Stimulated activated CD8-positive, alpha-beta memory T cell treated with anti-CD3 and anti-CD28 coated beads, Interleukin-2, amount 100 ng/mL, for 1 hour (primary cell): ENCODE results near the gene WIPI1.
"Not testable (repeated sequence)": the region's sequence is repeated elsewhere in the genome, so short reads cannot be mapped to it uniquely, and the experiment has no call there.

Source experiments
- DNase-seq, 2 donors: peaks; one replicate each; pipeline ENCODE4 v3.0.0-alpha.2; 2020; ENCODE audit warnings: low read depth in 2 of 2

WIPI1 gene

GRCh38 chr17:68417317-68417716, 40.0 kb downstream of the WIPI1 start:
- DNase-seq: no peak

- not testable (repeated sequence) for DNase-seq
Measured at GRCh38 chr17:68414901-68415300, 42.4 kb downstream of the WIPI1 start.

- DNase-seq: peak in 1 of 2 donors; percentile 35
Measured at GRCh38 chr17:68413597-68414560, 43.4 kb downstream of the WIPI1 start.

GRCh38 chr17:68407656-68408055, 49.6 kb downstream of the WIPI1 start:
- DNase-seq: not testable (repeated sequence)

DNA sequence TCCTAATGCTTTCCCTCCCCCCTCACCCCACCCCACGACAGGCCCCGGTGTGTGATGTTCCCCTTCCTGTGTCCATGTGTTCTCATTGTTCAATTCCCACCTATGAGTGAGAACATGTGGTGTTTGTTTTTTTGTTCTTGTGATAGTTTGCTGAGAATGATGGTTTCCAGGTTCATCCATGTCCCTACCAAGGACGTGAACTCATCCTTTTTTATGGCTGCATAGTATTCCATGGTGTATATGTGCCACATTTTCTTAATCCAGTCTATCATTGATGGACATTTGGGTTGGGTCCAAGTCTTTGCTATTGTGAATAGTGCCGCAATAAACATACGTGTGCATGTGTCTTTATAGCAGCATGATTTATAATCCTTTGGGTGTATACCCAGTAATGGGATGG, 53.5 kb downstream of the WIPI1 start:
- DNase-seq: not testable (repeated sequence)

- no peak for DNase-seq
Measured at GRCh38 chr17:68403122-68403521, 54.2 kb downstream of the WIPI1 start.

- DNase-seq: no peak
Measured at GRCh38 chr17:68401288-68401687, 56.0 kb downstream of the WIPI1 start.

- DNase-seq: no peak
Measured at GRCh38 chr17:68400404-68400735, 56.9 kb downstream of the WIPI1 start.

GRCh38 chr17:68399638-68400403, 57.5 kb downstream of the WIPI1 start:
- no peak for DNase-seq

GRCh38 chr17:68398691-68399637, 58.3 kb downstream of the WIPI1 start:
- DNase-seq: no peak

DNA sequence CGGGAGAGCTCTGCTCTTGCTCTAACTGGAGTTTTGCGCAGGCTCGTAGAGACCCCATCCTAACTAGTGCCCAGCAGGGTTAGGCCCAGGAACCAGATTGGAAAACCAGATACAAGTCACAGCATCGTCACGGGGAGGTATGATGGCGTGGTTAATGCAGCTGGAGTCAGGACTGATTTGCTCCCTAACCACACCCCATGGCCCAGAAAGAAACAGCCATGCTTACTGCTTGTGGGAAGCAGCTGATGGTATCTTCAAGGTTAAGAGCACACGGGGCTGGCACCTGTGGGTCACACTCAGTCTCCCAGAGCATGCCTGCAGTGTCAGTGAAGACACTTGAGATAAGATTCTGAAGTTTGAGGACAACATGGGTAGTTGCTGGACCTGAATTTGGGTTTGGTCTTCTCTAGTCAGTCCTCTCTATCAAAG, 60.2 kb downstream of the WIPI1 start:
- DNase-seq: no peak

- DNase-seq: no peak
Measured at GRCh38 chr17:68396226-68397107, 60.8 kb downstream of the WIPI1 start.

DNA sequence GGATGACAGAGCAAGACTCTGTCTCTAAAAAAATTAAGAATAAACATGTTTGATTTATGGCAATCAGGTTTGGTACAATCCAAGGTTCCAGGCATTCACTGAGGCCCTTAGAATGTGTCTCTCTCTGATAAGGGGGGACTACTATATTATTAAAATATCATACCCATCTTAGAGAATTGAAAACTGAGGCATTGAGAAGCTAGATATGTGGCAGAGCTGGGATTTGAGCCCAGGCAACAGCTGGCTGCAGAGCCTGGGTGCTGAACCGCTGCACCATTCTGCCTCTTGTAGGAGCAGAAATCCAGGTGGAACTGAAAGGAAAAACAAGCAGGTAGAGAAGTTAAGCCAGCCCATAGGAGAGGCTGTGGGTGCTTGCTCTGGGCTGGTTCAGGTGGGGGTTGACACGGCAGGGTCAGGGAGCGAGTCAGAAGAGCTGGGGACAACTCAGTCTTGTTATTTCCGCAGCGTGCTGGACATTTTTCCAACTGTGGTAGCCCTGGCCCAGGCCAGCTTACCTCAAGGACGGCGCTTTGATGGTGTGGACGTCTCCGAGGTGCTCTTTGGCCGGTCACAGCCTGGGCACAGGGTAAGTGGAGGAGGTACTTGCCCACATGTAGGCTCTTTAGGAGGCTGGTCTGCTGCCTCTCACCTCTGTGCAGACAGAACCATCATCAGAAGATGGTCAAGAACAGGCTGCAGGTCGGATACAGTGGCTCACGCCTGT, 62.5 kb downstream of the WIPI1 start:
- DNase-seq: no peak

GRCh38 chr17:68391561-68392268, 65.6 kb downstream of the WIPI1 start:
- no peak for DNase-seq

DNA sequence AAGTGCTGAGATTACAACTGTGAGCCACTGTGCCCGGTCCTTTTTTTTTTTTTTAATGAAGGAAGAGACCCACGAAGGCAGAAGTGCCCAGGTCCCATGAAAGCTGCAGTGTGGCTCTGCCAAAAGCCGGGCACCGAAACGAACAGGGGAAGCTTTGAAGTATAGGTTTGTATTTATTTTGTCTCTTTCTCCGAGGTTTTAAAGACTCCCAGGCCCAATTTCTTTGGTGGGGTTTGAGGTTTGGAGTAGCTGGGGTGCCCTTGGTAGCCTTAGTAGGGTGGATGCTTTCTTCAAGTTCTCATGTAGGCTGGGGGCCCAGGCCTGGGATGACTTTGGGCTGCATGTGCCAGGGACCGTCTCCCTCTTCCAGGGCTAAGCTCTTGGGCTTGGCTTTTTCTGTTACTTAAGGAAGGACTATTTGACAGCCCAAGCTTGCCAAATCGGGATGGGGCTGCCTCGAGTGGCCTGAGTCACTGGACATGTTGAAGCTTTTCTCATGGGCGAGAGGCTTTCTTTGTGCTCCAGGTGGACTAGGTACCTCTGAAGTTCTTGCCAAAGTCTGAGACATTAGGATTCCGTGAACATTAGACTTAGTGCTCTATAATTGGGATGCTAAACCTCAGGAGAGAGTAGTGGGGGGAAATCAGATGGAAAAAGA, 66.3 kb downstream of the WIPI1 start:
- DNase-seq: no peak

- no peak for DNase-seq
Measured at GRCh38 chr17:68389041-68389440, 68.3 kb downstream of the WIPI1 start.

GRCh38 chr17:68387435-68388218, 69.7 kb downstream of the WIPI1 start:
- DNase-seq: no peak
